Measurements from ENCODE around the gene CREBBP. TPM values are rescaled to one million over a fixed set of nuclear protein-coding genes. Genes with fewer than 3 reads are reported as not detected.

Gene CREBBP
- total and polyA plus RNA-seq, 9 of the 15 experiments (the other 6 are each of a cell fraction or from before 2014, with no cell fraction given), result 0.70 to 24.8 (median 5.6) TPM

DNA sequence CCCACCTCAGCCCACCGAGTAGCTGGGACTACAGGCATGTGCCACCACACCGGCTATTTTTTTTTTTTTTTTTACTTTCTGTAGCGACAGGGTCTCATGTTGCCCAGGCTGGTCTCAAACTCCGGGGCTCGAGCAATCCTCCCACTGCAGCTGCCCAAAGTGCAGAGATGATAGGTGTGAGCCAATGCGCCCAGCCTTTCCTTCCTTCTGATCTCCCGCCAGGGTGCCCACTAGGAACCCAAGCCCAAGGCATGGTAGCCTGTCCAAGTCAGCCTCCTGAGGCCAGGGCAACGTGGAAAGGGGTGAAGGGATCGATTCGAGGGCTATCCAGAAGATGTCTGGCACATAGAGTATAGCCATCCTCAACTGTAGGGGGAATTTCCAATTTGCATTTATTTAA lies 9.6 kb upstream of the CREBBP start:
- H3K4me3 ChIP-seq, result no peak overlapping the region
- no peak overlapping the region for H3K27ac ChIP-seq (ENCODE audit: extremely low read depth, low read depth, low read length)
- no TSS peak for BruUV-seq (replicated peaks)
- 3% methylated on average over 10 of the region's 10 CpGs for WGBS (ENCODE audit: insufficient coverage, low coverage, missing lambda C conversion rate)
- no peaks in the 10 kb centered on the region for H3K36me3 ChIP-seq (ENCODE audit: control insufficient read depth, insufficient read depth, low read length)
- peaks cover 3% of the 10 kb centered on the region; the same call in 1 of the 2 replicates for H3K9me3 ChIP-seq (replicated peaks; ENCODE audit: control insufficient read depth, insufficient read depth, low read depth, low read length)
- no peak overlapping the region for H3K4me2 ChIP-seq (ENCODE audit: insufficient read depth, low read length)
- no peaks in the 10 kb centered on the region; a peak in 1 of 5 replicates for H3K4me1 ChIP-seq (replicated peaks in 1 of 2; ENCODE audit: control insufficient read depth in 2 of 2, insufficient read depth in 2 of 2, low read length in 2 of 2)
- no peak overlapping the region for H2AFZ ChIP-seq (ENCODE audit: low read depth, low read length)
- H4K20me1 ChIP-seq (replicated peaks; ENCODE audit: control insufficient read depth, insufficient read depth, low read length), result no peaks in the 10 kb centered on the region
- in situ Hi-C loops (cut with MboI), result no loop called here
- POLR2A ChIA-PET, result interaction anchor here (0.6 kb wide), 1 partner anchor 25 kb away, joined by 3 read pairs; no protein-coding TSS in a partner anchor
- ATAC-seq (no peak), FAIRE-seq (no peak), DNase-seq (ENCODE audit: extremely low read depth in 1 of 4, low spot score in 3 of 4) (no peak)
- H3K9me1 ChIP-seq (ENCODE audit: control insufficient read depth, insufficient read depth, low read length), result no peaks in the 10 kb centered on the region
- H3K79me2 ChIP-seq (ENCODE audit: control insufficient read depth, insufficient read depth, low read length), result no peaks in the 10 kb centered on the region
- CTCF ChIA-PET (ENCODE audit: low intra/inter-chr PET ratio), result no interaction called here
- peaks cover 9 to 28% of the 10 kb centered on the region in 2 experiments; a peak in 4 of 5 replicates for H3K27me3 ChIP-seq (ENCODE audit: control insufficient read depth in 2 of 2, insufficient read depth in 2 of 2, low read length in 2 of 2)
- TF ChIP-seq CBFA2T3 (IDR thresholded peaks at IDR 0.05), result no peak
- TF ChIP-seq, protein P1, sequence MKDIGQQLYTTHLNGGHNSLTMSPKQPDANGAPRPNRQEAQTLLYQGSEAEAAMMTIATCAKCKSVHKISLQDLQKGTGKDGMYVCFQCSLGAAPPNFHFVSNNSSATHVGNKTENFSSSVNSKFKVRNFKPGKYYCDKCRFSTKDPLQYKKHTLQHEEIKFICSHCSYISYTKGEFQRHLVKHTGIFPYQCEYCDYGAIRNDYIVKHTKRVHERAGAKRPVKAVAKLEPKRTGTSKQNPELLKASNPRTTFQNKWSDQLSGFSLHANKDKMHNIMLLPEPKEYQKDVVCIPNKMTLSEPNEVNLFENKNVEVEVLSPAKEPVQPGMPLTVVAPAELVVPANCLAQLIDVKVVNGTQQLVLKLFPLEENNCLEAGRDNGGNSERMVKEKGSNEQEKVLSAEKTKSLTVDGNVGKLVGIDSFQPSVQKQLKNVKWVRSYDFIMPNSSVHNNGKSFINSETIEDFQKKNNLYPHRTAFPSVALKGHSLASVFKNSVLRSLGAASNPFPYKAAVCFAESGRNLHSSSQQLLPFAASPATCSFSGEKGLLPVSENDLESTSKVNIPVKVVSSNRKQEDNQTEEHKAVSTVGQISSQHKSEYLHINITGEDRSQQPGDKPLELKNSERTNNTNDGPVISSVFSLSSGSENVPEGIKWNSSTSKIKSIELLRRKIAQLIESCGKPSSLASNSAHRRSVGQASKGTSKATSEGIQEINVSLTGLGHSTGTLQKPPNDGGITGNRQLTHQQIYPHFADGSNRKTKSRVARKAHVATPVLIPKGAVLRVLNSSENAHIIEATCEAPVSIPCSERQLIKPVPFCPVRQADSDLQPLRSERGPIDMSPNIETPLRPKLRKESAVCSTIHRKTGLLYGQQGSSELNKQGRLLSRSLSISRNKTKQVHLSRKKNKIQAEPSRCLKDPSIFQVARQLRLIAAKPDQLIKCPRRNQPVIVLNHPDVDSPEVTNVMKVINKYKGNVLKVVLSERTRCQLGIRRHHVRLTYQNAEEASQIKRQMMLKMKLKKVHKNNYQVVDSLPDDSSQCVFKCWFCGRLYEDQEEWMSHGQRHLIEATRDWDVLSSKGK (CRISPR knock-in tag; IDR thresholded peaks at IDR 0.05), result no peak
- TF ChIP-seq, protein P2, sequence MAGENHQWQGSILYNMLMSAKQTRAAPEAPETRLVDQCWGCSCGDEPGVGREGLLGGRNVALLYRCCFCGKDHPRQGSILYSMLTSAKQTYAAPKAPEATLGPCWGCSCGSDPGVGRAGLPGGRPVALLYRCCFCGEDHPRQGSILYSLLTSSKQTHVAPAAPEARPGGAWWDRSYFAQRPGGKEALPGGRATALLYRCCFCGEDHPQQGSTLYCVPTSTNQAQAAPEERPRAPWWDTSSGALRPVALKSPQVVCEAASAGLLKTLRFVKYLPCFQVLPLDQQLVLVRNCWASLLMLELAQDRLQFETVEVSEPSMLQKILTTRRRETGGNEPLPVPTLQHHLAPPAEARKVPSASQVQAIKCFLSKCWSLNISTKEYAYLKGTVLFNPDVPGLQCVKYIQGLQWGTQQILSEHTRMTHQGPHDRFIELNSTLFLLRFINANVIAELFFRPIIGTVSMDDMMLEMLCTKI (IDR thresholded peaks at IDR 0.05; ENCODE audit: partially characterized antibody), result no peak
- H3K9ac ChIP-seq (ENCODE audit: insufficient read depth in 1 of 2, low read depth in 2 of 2, low read length in 2 of 2), result no peak overlapping the region
- intact Hi-C loops (cut with micrococcal nuclease), result no loop called here

All from K562 (cell line).